HG03196 (cell line): ENCODE results near the gene ERVK3-1.

Experiments used
- ATAC-seq: cut with Tn5 transposase; IDR thresholded peaks from one replicate; pipeline ENCODE4 v1.9.1; 2021; ENCODE audit not compliant: unreplicated experiment

ERVK3-1 gene

DNA sequence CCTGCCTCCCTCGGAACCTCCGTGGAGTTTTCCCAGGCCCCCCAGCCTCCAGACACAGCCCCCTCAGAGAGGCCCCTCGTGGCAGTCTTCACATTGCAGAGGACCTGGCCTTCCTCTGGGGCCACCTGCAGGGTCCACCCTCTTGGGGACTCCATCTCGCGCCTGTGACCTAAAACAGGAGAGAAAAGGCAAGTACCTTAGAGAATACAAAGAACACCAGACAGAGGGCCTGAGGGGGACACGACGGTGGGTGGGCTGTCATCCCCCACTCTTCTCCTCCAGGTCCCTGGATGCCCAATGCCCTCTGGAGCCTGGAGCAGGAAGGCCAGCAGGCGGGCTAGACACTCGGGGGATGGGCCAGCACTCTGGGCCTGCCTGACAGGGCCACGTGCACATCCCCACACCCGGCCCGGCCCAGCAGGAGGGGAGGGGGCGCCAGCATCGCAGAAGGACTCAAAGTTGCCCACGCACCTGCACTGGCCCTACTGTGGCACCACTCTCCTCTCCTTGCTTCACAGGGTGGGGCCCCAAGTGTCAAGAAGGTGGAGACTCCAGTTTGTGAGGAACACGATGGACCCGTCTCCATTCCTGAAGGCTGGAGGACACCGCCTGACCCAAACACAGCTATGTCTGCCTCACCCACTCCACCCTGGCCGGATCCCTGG is 52.4 kb downstream of the ERVK3-1 start:
- ATAC-seq = no peak

DNA sequence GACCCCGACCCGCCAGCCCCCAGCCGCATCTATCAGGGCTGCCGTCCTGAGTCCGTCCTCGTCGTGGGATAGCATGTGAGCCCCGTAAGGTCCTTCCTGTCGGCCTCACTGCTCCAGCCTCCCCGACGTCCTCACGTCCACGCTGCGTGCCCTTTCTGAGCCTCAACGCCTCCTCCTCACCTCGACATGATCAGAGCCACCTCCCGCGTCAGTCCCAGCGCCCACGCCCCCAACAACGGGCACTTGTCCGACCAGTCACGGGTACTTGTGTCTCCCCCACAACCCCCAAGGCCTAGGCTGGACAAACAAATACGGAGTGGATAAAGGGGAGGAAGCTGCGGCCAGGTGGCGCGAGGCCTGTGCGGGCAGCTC is 56.7 kb downstream of the ERVK3-1 start:
- peak; percentile 18 for ATAC-seq

DNA sequence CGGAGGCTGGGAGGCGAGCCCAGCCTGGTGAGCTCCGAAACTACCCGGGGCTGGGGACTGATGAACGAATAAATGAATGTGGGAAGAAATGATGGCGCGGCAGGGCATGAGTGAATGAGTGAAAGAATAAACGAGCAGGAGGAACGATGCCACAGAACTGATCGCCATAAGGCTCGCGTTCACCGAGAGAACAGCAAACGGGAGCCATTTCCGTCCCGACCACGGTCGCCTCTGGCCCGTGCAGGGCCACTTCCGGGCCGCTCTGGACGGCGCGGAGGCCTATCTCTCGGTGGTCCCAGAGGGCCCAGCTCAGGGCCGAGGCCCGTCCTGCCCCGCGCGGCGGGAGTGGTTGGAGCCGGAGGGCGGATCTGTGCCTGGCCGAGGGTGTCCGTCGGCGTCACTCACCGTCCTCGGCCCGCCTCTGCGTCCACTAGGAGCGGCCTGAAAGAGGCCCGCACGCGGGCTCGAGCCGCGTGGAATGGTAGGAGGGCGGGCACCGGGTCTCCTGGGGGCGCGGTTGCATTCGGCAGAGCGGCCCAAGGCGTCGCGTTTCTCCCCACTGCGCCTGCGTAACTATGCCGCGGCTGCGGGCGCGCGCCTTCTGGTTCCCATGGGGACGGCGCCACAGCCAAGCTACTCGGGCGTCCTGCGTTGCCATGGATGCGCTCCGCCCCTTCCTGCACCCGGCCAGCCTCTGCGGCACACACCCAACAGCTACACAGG is 57.3 kb downstream of the ERVK3-1 start, which contains the start of gene ZNF497:
TSS of gene ZNF497 (minus strand) at position 480 of the 723 bp plus-strand sequence. CDS start 5,116 bp downstream, outside the sequence.
- peak; percentile 90 for ATAC-seq

DNA sequence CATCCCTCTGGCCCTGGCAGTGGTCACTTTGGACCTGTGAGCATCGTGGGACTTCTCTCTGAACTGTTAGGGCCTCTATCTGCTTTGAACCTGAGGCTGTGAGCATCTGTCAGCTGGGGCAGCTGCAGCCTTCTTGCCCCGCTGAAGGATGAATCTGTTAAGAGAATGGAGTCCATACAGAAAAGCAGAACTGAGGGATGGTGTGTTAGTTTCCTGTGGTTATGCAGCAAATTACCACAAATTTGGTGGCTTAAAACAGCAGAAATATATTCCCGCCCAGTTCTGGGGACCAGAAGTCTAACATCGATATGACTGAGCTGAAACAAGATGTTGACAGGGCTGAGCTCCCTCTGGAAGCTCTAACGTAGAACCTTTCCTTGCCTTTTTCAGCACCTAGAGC is 59.0 kb downstream of the ERVK3-1 start:
- ATAC-seq = no peak
